ENCODE data around the gene KANTR. TPM values are rescaled to one million over a fixed set of nuclear protein-coding genes. Genes with fewer than 3 reads are reported as not detected.

The KANTR gene
- total and polyA plus RNA-seq, 2 experiments from 2014 or later = 6.4 to 15.5 TPM

GRCh38 chrX:53084863-53085262, 9.1 kb upstream of the KANTR start:
- Histone ChIP-seq H3K4me1 (ENCODE audit: insufficient read depth) (peaks cover 7% of the 10 kb centered on the region), H3K4me2 (no peak overlapping the region), H3K27me3 (ENCODE audit: insufficient read depth) (peaks cover 8% of the 10 kb centered on the region; the same call in 1 of the 2 replicates), H3K36me3 (ENCODE audit: insufficient read depth) (no peaks in the 10 kb centered on the region), H3F3A (replicated peaks; ENCODE audit: low read depth) (no peaks in the 10 kb centered on the region), H2AFZ (no peak overlapping the region), H3K4me3 (no peak overlapping the region), H3K27ac (ENCODE audit: low read depth) (no peak overlapping the region), H3K9me2 (ENCODE audit: insufficient read depth) (no peaks in the 10 kb centered on the region), H3K79me2 (replicated peaks; ENCODE audit: insufficient read depth) (0 out of 2 replicates have a peak, but pooled peaks cover 4% of the 10 kb centered on the region), H4K20me1 (replicated peaks; ENCODE audit: insufficient read depth) (no peaks in the 10 kb centered on the region; the same call in 1 of the 2 replicates)
- Mint-ChIP-seq H3K27me3 (ENCODE audit: insufficient read depth, low read depth, poor library complexity) (peaks cover 10% of the 10 kb centered on the region), H3K9me3 (no peaks in the 10 kb centered on the region; the same call in 1 of the 3 replicates), H3K4me3 (no peak overlapping the region), H3K36me3 (ENCODE audit: low read depth) (peaks cover 52% of the 10 kb centered on the region), H3K27ac (no peak overlapping the region), H3K4me1 (peaks cover 18% of the 10 kb centered on the region)
- DNase-seq (ENCODE audit: low spot score) = no peak
- TF ChIP-seq NANOG (IDR thresholded peaks at IDR 0.05; ENCODE audit: borderline replicate concordance) (no peak), EZH2 (IDR thresholded peaks at IDR 0.05; ENCODE audit: low read depth, unreplicated experiment) (no peak), EZH2phosphoT487 (IDR thresholded peaks at IDR 0.05; ENCODE audit: unreplicated experiment) (no peak), ZNF331 (CRISPR knock-in tag; IDR thresholded peaks at IDR 0.05; ENCODE audit: low read depth) (no peak), ZNF114 (CRISPR knock-in tag; IDR thresholded peaks at IDR 0.05) (no peak), POLR2AphosphoS5 (IDR thresholded peaks at IDR 0.05; ENCODE audit: low read depth) (no peak), STAT1 (IDR thresholded peaks at IDR 0.05; ENCODE audit: unreplicated experiment) (no peak), ZNF462 (CRISPR knock-in tag; IDR thresholded peaks at IDR 0.05) (no peak), JUNB (IDR thresholded peaks at IDR 0.05; ENCODE audit: unreplicated experiment) (no peak), ETS1 (IDR thresholded peaks at IDR 0.05) (no peak), CREB1 (CRISPR knock-in tag; IDR thresholded peaks at IDR 0.05; ENCODE audit: low read depth) (no peak)
- TF ChIP-seq, protein P1, sequence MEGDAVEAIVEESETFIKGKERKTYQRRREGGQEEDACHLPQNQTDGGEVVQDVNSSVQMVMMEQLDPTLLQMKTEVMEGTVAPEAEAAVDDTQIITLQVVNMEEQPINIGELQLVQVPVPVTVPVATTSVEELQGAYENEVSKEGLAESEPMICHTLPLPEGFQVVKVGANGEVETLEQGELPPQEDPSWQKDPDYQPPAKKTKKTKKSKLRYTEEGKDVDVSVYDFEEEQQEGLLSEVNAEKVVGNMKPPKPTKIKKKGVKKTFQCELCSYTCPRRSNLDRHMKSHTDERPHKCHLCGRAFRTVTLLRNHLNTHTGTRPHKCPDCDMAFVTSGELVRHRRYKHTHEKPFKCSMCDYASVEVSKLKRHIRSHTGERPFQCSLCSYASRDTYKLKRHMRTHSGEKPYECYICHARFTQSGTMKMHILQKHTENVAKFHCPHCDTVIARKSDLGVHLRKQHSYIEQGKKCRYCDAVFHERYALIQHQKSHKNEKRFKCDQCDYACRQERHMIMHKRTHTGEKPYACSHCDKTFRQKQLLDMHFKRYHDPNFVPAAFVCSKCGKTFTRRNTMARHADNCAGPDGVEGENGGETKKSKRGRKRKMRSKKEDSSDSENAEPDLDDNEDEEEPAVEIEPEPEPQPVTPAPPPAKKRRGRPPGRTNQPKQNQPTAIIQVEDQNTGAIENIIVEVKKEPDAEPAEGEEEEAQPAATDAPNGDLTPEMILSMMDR (conservative IDR thresholded peaks at IDR 0.05; ENCODE audit: low read depth in 2 of 2) = no peak
- ATAC-seq = no peak
